IPS-18a (cell line): Measurements from ENCODE around the gene CHST6.

ENCODE experiments used
- H3K27ac ChIP-seq: one replicate; pipeline ENCODE4 v1.5.1; 2013; ENCODE audit warnings: low read length
- H3K27me3 ChIP-seq: one replicate; pipeline ENCODE4 v1.6.1; 2013; ENCODE audit warnings: mild to moderate bottlenecking, low read length; ENCODE audit not compliant: control insufficient read depth, insufficient read depth
- H3K36me3 ChIP-seq: one replicate; pipeline ENCODE4 v1.6.1; 2013; ENCODE audit warnings: low read depth, low read length; ENCODE audit not compliant: control insufficient read depth
- H3K4me1 ChIP-seq: one replicate; pipeline ENCODE4 v1.6.1; 2013; ENCODE audit warnings: low read depth, low read length; ENCODE audit not compliant: control insufficient read depth
- H3K4me3 ChIP-seq: one replicate; pipeline ENCODE4 v1.5.1; 2013; ENCODE audit warnings: low read length
- H3K9ac ChIP-seq: one replicate; pipeline ENCODE4 v1.6.1; 2013; ENCODE audit warnings: mild to moderate bottlenecking, low read length, moderate library complexity
- H3K9me3 ChIP-seq: one replicate; pipeline ENCODE4 v1.6.1; 2013; ENCODE audit warnings: low read depth, low read length; ENCODE audit not compliant: control insufficient read depth

Gene CHST6

DNA sequence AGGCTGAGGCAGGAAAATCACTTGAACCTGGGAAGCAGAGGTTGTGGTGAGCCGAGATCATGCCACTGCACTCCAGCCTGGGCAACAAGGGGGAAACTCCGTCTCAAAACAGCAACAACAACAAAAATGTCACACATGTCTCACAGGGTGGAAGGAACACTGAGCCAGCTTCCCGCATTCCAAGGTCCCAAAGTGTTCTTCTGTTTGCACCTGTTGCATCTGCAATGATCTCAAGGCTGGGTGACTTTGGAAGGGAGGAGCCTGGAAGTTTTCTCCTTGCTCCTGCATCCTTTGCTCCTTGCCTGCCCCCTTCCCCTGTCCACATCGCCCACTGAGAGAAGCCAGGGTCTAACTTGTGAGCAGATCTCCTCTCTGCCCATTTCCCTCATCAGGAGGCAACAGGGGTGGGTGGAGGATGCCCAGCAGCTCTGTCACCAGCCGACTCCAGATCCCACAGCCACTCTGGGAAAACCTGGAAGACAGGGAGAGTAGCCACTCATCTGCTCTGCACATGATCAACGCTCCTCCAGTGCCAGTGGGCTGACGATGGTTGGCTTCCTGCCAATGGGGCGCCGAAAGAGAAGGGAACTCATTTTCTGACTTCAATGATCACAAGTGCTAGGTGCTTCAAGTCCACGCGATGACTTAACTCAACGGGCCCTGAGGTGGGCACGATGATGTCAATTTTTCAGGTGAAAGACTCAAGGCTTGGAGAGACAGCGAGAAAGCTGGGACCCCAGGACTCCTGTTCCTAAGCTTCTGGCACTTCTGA lies 12.6 kb downstream of the CHST6 start:
- no peak overlapping the region for H3K9ac ChIP-seq
- H3K27ac ChIP-seq = no peak overlapping the region
- peaks cover 18% of the 10 kb centered on the region for H3K36me3 ChIP-seq
- H3K4me3 ChIP-seq = no peak overlapping the region
- H3K27me3 ChIP-seq = no peaks in the 10 kb centered on the region
- no peaks in the 10 kb centered on the region for H3K9me3 ChIP-seq
- no peaks in the 10 kb centered on the region for H3K4me1 ChIP-seq

DNA sequence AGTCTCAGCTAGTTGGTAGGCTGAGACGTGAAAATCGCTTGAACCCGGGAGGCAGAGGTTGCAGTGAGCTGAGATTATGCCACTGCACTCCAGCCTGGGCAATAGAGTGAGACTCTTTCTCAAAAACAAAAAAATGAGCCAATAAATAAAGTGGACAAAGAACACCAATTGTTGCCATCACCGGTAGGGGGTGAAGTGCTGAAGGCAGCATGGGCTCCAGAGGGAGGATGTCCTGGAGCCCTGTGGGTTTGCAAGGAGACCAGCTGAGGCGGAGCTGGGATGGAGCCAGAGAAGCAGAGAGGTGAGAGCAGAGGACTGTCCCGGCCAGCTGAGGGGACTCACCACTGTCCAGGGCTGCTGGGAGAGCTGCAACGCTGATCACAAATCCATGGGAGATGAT lies 13.8 kb downstream of the CHST6 start:
- no peak overlapping the region for H3K9ac ChIP-seq
- no peak overlapping the region for H3K4me3 ChIP-seq
- H3K27me3 ChIP-seq = no peaks in the 10 kb centered on the region
- no peak overlapping the region for H3K27ac ChIP-seq
- no peaks in the 10 kb centered on the region for H3K4me1 ChIP-seq
- peaks cover 13% of the 10 kb centered on the region for H3K36me3 ChIP-seq
- H3K9me3 ChIP-seq = no peaks in the 10 kb centered on the region

DNA sequence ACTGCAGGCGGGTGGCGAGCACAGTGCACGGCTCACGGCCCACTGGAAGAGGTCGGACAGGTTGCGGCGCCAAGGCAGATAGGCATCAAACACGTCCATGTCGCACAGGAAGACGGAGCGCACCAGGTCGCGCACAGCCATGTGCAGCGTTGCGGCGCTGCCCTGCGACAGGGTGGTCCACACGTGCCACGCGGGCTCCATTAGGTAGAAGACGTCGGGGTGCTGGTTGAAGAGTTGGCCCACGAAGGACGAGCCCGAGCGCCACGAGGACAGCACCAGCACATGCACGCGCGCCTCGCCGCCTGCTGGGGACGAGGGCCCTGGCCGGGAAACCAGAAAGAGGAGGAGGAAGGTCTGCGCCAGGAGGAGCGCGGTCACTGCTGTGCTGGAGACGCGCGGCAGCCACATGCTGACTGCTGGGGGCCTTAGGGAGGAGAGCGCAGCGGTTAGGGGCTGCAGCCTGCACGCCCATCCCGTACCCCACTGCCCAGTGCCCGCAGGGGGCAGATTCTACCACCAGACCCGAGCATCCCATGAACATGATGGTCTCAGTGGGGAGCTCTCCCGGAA lies 15.7 kb downstream of the CHST6 start:
- Histone ChIP-seq H3K9ac (no peak overlapping the region), H3K4me1 (no peaks in the 10 kb centered on the region), H3K36me3 (peaks cover 12% of the 10 kb centered on the region), H3K27ac (no peak overlapping the region), H3K4me3 (no peak overlapping the region), H3K27me3 (no peaks in the 10 kb centered on the region), H3K9me3 (no peaks in the 10 kb centered on the region)

DNA sequence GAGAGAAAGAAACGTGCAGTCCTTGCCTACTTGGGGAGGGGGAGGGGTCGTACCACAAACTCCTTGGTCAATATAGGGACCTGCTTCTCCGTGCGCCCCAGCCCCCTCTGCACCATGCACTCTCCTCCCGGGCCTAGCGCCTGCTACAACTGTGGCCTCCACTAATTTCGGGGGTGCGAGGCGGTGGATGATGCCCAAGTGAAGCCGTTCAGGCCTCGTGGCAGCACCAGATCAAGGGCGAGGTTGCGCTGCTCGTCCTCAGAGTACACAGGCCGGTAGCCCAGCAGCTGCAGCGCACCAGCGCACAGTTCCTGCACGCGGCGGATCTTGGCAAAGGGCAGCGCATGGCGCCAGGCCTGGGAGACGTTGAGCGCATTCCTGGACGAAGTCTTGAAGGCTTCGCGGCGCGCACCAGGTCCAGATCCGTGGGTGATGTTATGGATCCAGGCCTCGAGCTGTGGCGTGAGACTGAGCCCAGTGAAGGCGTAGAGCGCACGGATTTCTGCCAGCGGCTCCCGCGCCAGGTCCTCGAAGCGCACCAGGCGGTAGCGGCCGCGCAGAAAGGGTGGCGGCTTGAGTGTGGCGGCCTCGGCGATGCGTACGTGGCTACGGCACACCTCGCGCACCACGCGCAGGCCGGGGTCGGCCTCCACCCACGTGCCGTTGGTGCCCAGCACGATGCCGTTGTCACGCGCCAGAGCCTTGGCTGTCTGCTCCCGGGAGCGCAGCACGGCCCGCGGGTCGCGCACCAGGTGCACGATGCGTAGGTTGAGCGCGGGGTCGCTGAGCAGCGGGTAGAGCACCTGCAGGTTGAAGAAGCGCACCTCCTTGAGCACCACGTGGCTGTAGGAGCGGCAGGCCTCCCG lies 16.5 kb downstream of the CHST6 start:
- Histone ChIP-seq H3K27ac (no peak overlapping the region), H3K9me3 (no peaks in the 10 kb centered on the region), H3K4me1 (no peaks in the 10 kb centered on the region), H3K4me3 (no peak overlapping the region), H3K9ac (no peak overlapping the region), H3K27me3 (no peaks in the 10 kb centered on the region), H3K36me3 (peaks cover 12% of the 10 kb centered on the region)

DNA sequence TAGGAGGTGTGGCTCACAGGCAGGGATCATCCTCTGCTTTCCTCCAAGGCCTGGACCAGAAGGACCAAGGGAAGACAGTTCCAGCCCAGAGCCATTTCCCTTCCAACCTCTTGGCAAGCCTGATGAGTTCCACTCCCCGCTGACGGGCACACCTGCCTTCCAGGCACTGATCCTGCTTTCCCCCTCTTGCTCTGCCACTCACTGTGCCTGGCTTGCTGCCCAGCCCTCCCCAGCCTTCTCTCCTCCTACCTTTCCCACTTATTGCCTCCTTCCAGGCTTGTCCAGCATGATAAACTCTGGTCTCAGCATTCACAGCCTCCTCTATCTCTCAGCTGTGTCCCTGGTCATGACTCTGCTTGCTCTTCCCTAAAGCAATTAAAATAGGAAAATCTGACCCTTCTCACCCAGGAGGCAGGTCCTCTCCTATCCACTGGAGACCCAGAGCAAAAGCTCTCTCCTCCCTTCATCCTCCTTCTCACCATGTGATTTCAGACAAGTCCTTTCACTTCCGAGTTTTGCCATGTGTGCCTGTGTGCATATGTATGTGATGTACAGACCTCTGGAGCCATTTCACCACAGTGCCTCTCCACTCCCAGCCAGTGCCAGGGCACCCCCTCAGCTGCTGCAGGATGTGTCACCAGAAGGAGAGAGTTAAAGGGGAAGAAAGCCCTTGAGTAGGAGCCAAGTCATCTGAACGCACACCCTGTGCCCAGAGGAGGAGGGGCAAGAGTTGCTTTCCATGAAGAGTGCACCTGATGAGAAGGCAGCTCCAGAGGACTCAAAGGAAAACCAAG lies 17.4 kb downstream of the CHST6 start:
- Histone ChIP-seq H3K27me3 (no peaks in the 10 kb centered on the region), H3K36me3 (peaks cover 12% of the 10 kb centered on the region), H3K4me1 (no peaks in the 10 kb centered on the region), H3K27ac (no peak overlapping the region), H3K9me3 (no peaks in the 10 kb centered on the region), H3K4me3 (no peak overlapping the region), H3K9ac (no peak overlapping the region)

DNA sequence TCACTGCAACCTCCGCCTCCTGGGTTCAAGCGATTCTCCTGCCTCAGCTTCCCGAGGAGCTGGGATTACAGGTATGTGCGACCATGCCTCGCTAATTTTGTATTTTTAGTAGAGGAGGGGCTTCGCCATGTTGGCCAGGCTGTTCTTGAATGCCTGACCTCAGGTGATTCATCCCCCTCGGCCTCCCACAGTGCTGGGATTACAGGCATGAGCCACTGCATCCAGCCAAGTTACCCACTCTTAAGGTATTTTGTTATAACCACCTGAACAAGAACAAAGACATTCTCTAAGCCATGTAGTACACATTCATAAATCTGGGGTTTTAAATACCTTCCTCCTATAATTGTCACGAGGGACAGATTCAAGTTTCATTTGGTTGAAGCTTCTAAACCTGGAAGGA lies 18.4 kb downstream of the CHST6 start:
- Histone ChIP-seq H3K27me3 (no peaks in the 10 kb centered on the region), H3K4me1 (peaks cover 9% of the 10 kb centered on the region), H3K36me3 (peaks cover 12% of the 10 kb centered on the region), H3K9me3 (no peaks in the 10 kb centered on the region), H3K4me3 (no peak overlapping the region), H3K27ac (no peak overlapping the region), H3K9ac (no peak overlapping the region)

DNA sequence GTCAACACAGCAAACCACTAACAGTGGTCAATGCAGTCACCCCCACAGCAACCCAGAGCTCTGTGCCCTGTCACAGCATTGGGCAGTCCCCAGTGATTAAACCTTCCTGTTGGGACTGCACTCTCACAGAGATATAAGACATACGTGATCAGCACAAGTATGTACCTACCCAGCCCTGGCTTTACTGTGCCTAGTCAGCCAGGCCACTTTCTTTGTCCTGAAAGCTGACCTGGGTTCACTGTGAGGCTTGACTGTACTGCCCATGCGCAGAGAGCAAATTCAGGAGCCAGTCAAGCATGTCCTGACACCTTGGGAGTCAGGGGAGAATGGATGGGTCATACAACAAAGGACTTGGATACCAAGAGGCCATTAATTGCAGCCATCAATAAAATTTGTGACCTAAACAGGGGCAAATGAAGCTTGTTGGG lies 19.8 kb downstream of the CHST6 start:
- Histone ChIP-seq H3K4me1 (peaks cover 13% of the 10 kb centered on the region), H3K36me3 (peaks cover 12% of the 10 kb centered on the region), H3K4me3 (no peak overlapping the region), H3K27me3 (no peaks in the 10 kb centered on the region), H3K9ac (no peak overlapping the region), H3K9me3 (no peaks in the 10 kb centered on the region), H3K27ac (no peak overlapping the region)

DNA sequence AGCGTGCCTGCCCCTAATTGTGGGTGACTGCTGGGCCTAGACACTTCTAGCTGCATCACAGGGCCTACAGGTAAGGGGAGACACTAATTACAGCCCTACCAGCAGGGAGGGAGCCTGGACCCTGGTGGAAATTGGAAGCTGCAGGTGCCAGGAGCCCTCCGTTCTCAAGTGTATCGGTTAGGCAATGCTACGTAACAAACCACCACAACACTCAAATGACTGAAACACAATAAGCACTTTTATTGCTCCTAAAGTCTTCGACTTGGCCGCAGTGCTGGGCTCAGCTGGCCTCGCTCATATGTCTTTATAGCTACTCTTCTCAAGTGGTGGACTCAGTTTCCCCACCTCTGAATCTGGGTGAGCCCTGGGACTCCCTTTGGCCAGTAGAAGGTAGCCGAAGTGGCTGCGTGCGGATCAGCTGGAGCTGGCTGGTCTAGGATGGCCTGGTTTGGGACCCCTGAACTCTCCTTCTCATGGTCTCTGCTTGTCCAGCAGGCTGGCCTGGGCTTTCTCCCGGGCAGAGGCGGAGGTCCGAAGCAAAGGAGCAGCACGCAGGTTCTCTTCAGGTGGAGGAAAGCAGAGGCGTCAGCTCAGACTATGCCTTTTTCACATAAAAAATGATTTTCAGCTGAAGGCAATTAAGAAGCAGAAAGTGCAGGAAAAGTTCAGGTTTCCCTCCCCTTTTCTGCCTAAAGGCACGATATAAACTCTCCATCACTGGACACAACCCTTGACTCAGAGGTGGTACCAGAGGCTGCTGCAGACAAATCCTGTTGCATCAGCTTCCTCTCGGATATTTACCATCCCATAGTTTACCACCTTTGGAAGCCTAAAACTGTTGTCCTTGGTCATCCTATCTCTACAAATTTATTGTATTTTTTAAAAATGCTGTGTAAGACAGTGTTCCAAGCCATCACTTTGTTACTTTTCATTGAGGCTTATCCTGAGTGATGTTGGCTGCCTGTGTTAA lies 22.0 kb downstream of the CHST6 start:
- Histone ChIP-seq H3K36me3 (no peaks in the 10 kb centered on the region), H3K27me3 (no peaks in the 10 kb centered on the region), H3K9ac (no peak overlapping the region), H3K4me1 (peaks cover 13% of the 10 kb centered on the region), H3K4me3 (no peak overlapping the region), H3K9me3 (no peaks in the 10 kb centered on the region), H3K27ac (peak overlapping the region; percentile 26)

DNA sequence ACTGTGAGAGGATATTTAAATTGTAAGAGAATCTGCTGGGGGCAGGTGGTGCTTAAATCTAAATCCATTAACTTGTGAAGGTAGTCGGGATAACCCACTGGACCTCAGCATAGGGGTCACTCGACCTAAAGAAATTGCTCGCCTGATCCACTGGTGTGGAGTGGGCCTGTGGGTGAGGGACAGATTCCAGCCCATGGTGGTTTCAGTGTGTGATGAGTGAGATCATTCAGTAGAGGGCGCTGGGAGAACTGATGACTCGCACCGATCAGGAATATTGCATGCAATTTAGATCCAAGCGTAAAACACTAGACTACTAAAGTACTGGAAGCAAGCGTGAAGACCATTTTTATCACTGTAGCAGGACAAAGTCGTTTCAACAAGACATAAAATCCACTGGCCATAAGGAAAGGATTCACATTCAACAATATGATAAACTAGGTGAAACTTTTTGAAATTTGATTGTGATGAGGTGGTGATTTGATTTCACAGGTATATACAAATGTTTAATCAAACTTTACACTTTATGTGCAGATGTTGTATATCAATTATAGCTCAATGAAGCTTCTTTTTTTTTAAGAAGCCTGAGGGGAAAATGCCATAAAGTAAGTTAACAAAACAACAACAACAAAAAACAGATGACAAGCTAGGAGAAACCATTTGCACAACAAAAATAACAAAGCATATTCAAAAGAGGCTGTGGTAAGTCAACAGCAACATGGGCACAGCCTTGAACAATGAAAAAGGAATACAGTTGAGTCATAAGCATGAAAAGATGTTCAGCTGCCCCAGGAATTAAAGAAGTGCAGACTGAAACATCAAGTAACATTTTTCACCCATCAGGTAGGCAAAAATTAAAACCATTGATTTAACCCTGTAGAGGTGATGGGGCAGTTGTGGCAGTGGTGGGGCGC lies 23.3 kb downstream of the CHST6 start:
- H3K9me3 ChIP-seq = no peaks in the 10 kb centered on the region
- no peak overlapping the region for H3K27ac ChIP-seq
- H3K36me3 ChIP-seq = no peaks in the 10 kb centered on the region
- H3K4me3 ChIP-seq = peak overlapping the region; percentile 23
- H3K27me3 ChIP-seq = no peaks in the 10 kb centered on the region
- peaks cover 13% of the 10 kb centered on the region for H3K4me1 ChIP-seq
- no peak overlapping the region for H3K9ac ChIP-seq

DNA sequence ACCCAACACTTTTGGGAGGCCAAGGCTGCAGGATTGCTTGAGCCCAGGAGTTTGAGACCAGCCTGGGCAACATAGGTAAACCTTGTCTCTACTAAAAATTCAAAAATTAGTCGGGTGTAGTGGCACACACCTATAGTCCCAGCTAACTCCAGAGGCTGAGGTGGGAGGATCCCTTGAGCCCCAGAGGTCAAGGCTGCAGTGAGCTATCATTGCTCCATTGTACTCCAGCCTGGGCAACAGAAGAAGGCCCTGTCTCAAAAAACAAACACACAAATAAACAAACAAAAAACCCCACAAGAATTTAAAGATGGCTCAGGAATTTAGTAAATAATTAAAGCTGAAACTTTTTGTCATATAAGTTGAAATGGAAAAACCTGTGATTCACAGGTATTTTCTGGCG lies 28.5 kb downstream of the CHST6 start:
- Histone ChIP-seq H3K4me1 (peaks cover 4% of the 10 kb centered on the region), H3K36me3 (no peaks in the 10 kb centered on the region), H3K4me3 (no peak overlapping the region), H3K9me3 (no peaks in the 10 kb centered on the region), H3K27me3 (no peaks in the 10 kb centered on the region), H3K9ac (no peak overlapping the region), H3K27ac (no peak overlapping the region)
